GM21576 (cell line): ENCODE data around the gene LRBA.

ENCODE experiments used
- ATAC-seq: cut with Tn5 transposase; IDR thresholded peaks from one replicate; pipeline ENCODE4 v1.9.1; 2021; ENCODE audit warnings: mild to moderate bottlenecking, moderate library complexity; ENCODE audit not compliant: unreplicated experiment

LRBA gene

GRCh38 chr4:150310159-150310895 is 704.8 kb downstream of the LRBA start:
- no peak for ATAC-seq

GRCh38 chr4:150308824-150309472 is 706.1 kb downstream of the LRBA start:
- no peak for ATAC-seq

DNA sequence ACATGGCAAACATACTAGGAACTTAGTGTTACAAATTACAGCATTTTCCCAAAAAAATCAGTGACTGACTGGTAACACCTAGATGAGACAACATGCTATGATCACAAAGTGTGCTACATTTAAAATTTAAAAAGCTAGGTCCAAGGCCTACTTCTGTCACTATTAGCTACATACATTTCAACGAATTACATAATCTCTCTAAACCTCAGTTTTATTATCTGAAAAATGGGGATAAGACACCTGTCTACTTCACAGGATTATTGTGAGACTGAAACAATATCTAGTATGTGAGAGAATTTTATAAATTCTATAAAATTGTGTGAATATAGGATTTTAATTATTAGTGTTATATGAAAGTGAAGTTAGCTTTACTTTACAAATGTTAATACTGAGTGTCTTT is 708.4 kb downstream of the LRBA start:
- ATAC-seq = no peak

DNA sequence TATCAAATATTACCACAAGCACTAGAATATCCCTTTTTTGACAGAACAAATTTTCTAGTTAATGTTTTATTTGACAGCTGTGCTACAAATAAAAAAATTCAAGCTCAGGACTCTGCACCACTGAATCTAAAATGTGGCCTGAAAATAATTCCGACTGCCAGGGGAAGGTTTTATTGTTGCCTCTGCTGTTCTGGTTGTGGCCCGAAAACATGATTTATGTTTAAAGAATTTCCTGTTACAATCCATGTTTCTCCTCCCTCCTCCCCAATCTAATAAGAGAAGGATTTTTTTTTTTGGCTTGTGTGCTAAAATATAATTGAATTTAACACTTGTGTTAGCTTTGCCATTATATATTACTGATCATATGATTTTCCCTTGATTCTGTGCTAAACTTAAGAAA is 709.1 kb downstream of the LRBA start:
- no peak for ATAC-seq

DNA sequence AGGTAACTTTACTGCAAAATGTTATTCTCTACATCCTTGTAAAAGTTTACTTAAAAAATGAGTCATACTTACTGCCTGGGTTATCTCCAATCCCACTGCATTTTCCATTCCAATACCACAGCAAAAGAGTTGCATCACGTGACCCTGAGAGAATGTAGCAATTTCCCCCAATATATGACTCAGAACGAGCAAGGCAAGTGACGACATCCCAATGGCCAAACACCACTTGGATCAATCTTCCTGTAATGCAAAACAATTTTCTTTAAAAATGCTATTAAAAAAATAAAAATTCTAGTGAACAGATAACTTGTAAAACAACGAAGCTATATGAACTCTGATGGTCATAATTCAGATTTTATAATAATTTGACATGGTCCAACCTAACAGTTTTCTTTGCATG is 712.5 kb downstream of the LRBA start:
- ATAC-seq = no peak

GRCh38 chr4:150299816-150300215 is 715.3 kb downstream of the LRBA start:
- ATAC-seq = no peak

DNA sequence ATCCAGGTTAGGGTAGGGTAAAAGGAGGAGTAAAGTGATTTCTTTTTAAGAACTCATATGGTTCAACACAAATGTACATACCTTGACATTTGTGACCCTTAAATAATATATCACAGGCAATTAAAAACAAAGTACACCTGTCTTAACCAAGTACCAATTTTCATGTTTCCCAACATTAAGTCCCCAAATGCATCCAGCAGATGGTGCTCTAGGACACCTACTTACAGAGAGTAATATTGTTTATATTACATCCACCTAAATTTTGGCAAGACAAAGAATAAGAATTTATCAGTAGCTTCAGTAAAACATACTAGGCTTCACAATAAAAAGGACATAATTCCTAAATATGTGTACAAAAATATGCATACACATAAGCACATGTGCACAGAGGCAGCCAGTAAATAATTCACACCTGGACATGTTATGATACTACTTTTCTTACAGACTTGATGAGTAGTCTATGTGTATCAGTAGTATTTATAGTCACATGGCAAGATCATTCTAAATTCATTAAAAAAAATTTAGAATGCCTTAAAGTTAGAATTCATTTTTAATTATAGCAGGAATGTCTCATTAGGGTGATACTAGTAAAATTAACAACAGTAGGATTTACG is 717.1 kb downstream of the LRBA start:
- no peak for ATAC-seq

DNA sequence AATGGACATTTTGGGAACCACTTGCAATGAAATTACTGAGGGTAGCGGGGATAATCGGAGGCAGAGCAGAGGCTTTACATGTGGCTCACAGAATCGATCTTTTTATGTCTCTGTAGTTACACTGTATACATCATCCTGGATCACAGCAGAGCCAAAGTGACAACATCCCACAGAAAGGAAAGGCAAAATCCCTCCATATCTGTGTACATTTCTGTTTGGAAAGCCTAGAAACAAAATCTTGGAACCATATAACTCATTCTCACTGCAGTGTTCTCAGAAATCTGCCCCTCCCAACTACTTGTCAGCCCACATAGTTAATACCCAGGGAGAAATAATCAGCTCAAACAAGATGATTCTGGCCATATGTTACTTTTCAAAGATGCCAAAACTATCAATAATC is 725.2 kb downstream of the LRBA start:
- no peak for ATAC-seq

DNA sequence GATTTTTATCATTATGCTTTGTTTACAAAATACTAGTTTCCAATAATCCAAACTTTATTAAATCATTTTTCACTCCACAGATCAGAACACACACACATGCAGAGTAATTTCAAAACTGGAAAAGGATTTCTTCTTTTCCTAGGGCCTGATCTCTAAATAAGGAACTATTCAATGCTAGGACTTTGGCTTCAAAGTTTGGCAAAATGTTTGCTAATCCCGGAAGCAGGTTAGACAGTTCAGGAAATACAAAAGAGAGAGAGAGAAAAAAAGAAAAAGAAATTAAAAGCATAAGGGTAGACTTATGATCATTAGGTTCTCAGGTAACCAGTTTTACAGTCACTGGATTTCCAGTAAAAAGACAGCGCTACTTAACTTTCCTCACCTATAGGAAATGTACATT is 725.9 kb downstream of the LRBA start:
- no peak for ATAC-seq

DNA sequence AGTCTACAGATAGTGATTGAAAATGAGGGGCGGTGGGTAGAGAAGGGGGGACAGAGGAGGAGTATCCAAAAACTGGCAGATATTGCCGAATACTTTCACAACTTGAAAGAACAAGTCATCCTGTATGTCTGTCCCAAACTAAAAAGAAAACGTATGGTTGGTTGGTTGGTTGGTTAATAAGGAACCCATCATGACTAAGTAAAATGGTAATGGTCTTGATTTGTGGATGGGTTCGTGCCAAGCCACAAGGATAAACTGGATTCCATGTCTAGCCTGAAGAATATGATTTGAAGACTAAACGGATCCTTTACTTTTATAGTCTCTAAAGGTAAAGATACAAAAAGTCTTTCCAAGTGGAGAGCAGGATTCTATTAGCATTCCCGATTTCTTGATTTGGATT is 728.4 kb downstream of the LRBA start:
- no peak for ATAC-seq

DNA sequence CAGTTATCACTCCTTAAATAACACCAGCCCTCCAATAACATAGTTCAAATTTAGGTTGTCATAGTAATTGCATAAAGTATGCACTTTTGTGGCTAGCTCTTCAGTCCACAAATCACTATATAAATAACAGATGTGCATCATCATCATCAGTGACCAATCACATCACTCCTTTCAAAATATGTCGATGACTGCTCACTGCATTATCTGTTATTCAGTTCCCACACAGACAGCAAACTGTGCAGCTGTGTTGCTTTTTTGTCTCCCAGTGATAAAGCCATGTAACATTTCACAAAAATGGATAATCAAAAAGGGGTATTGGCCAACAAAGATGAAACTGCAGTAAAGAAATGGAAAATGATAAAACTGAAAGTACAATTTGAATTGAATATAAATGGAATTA is 731.4 kb downstream of the LRBA start:
- ATAC-seq = no peak

DNA sequence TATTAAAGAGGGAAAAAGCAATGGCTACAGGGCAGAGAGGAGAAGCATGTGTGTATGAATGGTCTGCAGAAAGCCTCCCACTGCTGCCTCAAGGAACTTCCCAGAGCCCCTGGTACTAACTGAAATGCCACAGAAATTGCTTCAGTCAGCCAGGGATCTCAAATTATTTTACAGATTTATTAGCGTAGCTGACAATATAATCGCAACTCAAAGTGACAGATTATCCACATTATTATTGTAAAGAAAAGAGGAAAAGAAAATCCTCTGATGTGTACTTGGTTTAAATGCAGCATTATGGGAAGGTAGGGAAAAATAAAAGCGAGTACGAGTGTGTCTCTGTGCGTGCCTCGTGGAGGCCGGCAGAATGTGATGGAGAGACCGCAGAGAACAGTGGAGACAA is 734.1 kb downstream of the LRBA start:
- ATAC-seq = no peak

DNA sequence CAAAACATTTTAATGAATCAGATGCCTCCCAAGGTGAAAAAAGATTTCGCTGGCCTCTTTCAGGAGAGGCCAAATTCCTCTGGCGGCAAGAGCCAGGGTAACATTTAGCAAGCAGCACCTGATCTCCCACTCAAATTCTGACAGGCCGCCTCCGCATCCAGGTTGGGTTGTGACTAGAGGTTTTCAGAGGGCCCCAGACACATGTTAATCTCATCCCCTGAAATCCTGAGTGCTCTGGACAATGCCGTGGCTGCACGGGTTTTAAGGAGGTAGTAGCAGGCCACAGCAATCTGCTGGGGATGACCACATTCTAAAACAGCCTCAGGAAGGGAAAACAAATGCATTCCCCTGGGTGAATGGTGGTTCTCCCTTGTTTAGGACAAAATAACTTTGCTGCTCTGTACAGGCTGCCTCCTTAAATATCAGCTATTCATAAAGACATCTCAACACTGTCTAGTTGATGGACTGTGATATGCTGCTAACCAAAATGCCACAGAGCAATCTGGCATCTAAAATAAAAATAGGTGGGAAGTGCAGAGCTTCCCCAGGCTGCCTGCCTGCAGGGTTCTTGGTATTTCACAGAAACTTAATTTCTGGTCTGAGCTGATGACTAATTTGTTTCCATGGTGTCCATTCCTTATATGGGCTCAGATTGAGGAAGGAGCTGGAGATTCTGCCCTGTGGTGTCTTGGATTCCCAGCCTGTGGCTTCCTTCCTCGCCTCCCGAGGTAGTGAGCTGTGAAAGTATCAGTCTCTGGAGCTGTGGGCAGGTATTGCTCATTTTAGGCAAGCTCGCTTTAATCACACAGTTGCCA is 734.8 kb downstream of the LRBA start:
- ATAC-seq = no peak

- no peak for ATAC-seq
Measured at GRCh38 chr4:150278206-150278605, 736.9 kb downstream of the LRBA start.

GRCh38 chr4:150268444-150268843 is 746.6 kb downstream of the LRBA start:
- no peak for ATAC-seq

GRCh38 chr4:150265806-150266205 is 749.3 kb downstream of the LRBA start:
- no peak for ATAC-seq

DNA sequence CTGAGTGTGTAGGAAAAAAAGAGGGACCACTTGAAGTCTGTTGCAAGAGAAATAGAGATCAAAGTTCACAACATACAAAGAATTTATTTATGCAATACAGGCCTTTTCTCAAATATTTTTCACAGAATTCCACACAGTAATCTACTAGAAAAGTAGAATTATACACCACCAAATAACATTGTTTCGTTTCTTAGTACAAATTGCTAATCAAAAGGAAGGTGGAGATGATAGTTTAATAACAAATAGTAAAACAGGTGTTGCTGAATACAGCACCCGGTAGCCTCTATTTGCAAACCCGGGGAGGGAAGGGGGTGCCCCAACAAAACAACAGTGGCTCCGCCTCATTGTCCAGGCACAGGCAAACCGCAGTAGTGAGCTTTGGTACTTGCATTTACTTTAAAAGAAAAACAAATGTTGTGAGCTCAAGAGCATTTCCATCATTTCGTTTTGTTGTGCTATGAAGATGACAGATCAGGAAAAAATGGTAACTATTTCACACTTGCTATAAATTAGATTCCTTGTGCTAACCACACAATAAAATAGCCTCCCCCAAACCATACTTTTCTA is 750.4 kb downstream of the LRBA start:
- no peak for ATAC-seq

GRCh38 chr4:150262611-150263010 is 752.5 kb downstream of the LRBA start:
- no peak for ATAC-seq

DNA sequence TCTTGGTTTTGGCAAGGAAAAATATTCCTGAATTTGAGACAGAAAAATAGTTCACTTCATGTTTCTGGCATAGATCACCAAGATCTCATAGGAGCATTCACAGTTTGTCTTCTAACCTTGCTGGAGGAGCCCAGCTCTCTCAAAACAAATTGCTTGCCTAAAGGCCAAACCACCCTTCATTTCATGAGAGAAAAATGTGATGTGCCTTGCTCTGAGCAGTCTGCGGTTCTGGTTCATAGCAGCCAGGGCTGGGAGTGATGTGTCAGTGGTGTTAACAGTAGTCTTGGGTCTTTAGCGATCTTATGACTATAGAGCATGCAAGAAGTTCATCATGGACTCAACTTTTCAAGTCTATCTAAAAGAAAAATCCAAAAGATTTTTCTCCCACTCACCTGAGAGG is 753.5 kb downstream of the LRBA start:
- ATAC-seq = no peak

DNA sequence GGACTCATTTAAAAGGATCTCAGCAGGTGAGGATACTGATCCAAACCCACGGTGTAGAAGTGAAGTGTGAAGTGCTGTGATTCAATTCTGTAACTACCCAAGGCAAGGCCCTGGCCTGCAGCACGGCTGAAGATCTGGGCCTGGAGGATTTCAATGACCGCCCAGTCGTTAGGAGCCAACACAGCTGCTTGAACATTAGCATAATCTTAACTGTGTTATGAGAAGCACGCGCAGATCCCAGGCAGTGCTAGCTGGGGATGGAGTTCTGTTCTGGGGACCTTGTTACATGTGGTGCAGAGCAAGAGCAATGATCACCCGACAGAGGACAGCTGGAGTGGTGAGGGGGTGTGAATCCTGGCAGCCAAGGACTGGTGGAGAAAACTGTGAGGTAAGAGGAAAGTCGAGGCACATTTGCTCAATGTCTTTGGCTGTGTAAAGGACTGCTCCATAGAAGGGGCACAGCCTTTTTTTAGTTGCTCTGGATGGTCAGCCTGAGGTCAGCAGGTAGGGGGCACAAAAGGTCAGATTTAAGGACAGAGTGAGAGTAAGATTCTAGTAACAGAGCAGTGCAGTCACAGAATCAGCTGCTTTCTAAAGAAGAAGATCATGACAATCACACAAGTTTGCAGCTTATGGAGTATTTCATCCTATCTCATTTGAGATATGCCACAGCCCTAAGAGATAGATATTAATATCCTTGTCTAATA is 755.1 kb downstream of the LRBA start:
- no peak for ATAC-seq

DNA sequence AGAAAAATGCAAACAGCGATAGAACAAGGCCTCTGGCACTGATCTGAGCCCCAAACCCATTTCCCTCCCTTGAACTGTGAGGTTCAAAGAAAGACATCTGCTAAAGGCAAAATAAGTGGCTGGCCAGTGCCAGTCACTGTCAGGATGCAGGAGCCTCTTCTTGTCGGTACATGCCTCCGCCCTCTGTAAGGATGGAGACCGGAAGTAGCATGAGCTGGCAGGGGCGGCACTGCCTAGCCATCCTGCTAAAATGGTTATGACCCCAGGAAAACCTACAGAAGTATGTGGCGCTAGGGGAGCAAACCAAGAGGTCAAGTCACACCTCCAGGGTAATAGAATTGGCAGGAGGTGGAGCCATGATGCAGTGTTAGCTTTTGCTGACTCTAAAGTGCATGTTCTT is 756.5 kb downstream of the LRBA start:
- no peak for ATAC-seq
